GM19238 (cell line): ENCODE results near the gene EMP2.
A peak's percentile ranks its signal among the peaks of the same experiment; 100 is the strongest.
"Not testable (repeated sequence)": the region's sequence is repeated elsewhere in the genome, so short reads cannot be mapped to it uniquely, and the experiment has no call there.

ENCODE experiments used
- DNase-seq: peaks from one replicate; pipeline ENCODE4 v3.0.0; 2011; ENCODE audit warnings: low spot score; ENCODE audit not compliant: insufficient read length

Gene EMP2

DNA sequence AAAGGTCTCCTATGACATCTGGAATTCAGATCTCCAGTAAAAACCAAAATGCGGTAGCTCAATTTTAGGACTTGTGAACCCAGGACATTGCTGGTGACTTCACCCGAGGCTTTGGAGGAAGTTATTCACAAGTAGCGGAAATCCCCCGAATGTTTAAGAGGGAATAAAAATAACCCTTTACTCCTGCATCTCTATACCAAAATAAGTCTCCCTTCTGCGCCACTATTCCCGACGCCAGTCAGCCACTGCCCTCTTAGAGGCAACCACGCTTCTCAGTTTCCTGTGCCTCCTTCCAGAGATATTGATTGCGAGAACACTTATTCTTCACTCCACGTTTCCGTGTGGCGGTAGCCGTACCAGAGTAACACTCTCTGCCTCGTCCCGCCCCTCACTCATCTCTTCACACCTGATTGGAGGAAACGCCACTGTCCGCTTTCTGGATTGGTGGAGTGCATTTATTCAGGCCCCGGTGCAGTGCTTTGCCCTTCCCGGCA, 27.4 kb downstream of the EMP2 start:
- DNase-seq = peak; percentile 87

DNA sequence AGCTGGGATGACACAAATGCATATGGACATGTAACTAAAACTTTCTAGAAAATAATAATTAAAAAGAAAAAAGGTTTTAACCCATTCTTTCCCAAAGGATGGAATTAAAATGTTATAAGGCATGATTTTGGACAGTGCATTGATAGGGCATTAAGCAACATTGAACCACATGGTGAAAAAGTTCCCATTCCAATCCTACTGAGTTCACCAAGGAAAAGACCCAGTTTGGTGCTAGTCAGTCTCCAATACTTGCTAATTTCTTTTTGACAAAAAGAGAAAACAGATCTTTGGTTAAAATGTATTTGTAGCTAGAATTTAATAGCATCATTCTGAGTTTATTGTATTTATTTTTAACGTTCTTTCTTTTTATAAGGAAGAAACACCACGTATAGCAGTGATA, 28.1 kb downstream of the EMP2 start:
- DNase-seq = no peak

DNA sequence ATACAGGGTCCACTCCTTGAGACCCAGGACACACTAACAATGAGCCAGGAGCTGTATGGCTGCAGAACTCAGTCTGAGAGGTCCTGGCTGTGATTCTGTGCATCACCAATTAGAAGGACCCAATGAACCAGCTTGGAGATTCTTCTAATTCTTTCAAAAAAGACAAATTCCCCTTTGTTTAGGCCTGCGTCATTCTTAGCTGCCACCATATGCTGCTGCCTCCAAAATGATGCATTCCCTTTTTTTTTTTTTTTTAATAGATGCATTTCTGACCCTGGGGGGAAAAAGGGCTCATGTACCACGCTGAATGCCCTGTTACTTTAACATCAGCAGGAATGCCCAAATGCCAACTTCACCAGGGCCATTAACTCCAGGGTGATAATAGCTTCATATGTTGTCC, 28.5 kb downstream of the EMP2 start:
- DNase-seq = no peak

DNA sequence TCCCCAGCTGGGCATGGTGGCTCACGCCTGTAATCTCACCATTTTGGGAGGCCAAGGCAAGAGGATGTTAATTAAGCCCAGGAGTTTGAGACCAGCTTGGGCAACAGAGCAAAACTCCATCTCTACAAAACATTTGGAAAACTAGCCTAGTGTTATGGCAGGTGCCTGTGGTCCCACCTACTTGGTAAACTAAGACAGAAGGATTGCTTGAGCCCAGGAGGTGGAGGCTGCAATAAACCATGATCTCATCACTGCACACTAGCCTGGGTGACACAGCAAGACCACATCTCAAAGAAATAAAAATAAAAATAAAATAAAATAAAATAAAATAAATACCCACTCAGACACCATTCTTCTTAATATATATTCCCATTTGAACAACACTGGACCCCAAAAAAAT, 32.0 kb downstream of the EMP2 start:
- no peak for DNase-seq

DNA sequence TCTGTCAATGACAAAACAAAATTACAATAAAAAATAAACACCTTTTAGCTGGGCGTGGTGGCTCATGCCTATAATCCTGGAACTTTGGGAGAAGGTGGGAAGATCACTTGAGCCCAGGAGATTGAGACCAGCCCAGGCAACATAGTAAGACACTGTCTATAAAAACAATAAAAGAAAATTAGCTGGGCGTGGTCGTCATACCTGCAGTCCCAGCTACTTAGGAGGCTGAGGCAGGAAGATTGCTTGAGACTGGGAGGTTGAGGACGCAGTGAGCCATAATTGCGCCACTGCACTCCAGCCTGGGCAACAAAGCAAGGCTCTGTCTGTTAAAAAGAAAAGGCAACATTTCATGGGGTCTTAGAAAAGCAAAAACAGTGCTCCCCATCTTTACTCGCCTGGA, 32.7 kb downstream of the EMP2 start:
- DNase-seq = no peak

DNA sequence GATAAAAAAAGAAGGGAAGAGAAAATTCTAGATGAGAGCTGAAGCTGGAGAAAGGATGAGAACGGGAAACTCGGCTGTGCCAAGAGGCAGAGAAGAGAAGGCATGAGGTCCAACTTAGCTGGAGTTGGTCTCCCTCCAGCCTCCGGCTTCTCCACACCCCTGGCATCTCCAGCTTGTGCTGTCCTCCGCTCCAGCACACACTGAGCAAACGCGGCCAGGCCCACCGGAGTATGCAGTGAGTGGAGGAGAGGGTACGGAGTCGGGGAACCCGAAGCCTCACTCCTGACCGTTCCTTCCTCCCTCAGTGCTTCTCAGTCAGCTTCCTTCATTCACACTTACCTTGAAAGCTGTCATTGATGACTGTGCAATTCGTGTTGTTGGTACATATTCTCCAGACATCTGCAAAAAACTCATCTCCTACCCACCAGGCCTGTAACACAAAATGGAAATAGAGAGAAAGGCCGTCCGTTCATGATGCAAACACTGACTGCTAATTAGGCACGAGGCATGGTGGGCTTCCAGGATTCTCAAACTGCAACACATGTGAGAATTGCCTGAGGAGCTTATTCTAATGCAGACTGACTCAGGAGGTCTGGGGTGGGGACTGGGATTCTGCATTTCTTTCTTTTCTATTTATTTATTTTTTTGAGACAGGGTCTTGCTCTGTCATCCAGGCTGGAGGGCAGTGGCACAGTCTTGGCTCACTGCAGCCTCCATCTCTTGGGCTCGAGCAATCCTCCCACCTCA, 37.0 kb downstream of the EMP2 start:
- no peak for DNase-seq

DNA sequence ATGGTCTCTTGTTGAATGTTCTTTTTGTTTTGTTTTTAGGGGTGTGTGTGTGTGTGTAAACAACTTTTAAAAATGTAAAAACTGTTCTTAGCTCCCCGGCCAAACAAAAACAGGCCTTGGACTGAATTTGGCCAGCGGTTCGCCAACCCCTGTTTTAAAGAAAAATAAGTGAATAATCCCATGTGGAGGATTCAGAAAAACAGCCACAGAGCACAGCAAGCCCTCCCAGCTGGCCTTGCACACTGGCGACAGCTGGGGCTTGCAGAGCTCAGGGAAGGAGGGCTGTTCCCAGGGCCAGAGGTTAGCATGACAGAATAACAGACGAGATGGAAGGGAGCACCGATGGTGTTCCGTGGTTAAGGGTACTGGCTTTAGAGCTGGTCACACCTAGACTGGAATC, 39.0 kb downstream of the EMP2 start:
- DNase-seq = no peak

DNA sequence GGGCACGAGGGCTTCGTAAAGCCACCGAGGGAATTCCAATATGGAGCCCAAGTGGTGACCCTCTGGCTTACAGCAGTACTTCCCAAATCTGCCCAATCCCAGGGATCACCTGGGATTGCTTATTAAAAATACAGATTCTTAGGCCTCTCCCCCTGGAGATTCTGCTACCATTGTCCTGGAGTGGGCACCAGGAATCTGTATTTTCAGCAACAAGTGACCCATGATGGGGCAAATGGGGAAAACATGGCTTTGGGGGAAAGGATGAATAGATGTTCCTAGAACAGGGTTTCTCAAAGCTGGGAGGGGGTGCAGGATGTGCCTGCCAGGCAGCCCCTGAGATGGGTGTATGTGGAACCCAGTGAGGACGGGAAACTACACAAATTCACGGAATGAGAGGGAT, 40.6 kb downstream of the EMP2 start:
- DNase-seq = no peak

DNA sequence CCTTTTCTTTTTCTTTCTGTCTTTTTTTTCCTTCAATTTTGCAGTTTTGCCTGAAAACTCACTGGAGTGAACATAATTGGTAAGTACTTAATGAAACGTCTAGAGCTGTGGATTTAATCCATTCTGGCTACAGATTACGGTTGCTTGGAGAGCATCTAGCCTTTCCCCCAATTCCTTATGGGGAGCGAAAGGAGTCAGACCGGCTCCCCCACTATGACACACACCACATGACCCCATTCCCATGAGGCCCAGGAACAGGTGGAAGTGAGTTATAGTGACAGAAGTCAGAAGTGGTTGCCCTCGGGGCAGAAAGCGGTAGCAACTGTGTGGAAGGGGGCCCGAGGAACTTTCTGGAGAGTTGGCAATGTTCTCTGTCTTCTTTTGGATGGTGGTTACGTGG, 41.2 kb downstream of the EMP2 start:
- no peak for DNase-seq

DNA sequence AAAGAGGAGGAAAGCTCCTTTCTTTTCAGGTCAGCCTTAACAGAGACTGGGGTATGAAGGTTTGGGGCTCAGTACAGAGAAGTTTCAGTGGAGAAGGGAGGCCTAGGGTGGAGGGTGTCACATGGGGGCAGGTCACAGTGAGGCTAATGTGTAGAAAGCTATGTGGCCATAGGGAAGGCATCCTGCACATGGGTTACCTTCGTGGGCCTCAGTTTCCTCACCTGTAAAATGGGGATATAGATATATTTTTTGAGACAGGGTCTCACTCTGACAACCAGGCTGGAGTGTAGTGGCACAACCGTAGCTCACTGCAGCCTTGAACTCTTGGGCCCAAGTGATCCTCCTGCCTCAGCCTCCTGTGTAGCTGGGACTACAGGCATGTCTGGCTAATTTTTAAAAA, 41.8 kb downstream of the EMP2 start:
- no peak for DNase-seq

DNA sequence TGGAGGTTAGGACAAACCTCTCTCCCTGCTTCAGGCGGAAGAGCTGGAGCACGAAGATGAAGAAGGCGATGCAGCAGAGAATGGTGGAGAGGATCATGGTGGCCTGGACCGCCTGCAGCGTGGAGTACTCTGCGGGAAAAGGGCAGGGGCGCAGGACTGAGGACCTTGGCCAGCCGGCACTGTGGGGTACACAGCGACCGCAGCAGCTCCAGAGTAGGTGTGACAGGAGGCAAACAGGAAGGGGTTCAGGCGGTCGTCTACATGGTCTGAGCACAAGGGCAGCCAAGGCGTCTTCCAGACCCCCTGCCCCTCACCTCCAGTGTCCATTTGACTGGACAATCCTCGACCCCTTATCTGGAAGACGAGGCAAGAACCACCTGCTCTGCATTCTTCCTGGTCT, 42.5 kb downstream of the EMP2 start:
- DNase-seq = no peak

DNA sequence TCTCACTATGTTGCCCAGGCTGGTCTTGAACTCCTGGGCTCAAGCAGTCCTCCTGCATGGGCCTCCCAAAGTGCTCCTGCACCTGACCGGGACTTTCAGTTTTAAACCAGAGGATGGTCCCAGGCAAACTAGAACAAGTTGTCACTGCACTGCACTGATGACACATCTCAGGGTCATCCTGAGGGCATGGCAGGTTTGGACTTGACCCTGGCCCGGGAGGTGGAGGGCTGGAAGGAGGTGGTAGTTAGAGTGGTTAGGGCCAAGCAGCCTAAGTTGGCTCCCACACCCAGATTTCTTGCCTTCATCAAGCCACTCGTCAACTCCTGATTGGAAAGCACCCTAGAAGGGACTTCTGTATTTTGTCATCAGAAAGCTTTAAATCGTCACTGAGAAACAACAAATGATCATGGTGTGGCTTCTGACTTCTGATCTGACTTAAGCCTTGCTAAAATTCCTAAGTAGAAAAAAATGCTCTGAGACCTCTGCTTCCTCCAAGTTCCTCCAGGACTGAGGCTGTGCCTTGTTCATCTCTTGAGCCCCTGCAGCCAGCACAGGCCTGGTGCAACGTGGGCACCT, 43.5 kb downstream of the EMP2 start:
- DNase-seq = no peak

DNA sequence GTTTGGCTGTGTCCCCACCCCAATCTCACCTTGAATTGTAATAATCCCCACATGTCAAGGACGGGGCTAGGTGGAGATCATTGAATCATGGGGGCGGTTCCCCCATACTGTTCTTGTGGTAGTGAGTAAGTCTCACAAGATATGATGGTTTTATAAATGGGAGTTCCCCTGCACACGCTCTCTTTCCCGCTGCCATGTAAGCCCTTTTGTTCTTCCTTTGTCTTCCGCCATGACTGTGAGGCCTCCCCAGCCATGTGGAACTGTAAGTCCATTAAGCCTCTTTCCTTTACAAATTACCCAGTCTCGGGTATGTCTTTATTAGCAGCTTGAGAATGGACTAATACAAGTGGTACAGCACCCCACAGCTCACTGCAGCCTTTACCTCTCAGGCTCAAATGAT, 44.1 kb downstream of the EMP2 start:
- not testable (repeated sequence) for DNase-seq

DNA sequence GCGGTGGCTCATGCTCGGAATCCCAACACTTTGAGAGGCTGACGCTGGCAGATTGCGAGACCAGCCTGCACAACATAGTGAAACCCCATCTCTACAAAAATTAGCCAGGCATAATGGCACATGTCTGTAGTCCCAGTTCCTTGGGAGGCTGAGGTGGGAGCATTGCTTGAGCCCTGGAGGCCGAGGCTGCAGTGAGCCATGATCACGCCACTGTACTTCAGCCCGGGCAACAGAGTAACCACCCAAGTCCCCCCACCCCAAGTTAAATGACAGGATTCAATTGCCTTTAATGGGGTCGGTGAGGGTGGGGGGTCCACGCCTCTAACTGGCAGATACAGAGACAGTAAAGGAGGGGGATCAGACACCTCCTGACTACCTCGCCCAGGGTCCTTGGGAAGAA, 44.9 kb downstream of the EMP2 start:
- no peak for DNase-seq

DNA sequence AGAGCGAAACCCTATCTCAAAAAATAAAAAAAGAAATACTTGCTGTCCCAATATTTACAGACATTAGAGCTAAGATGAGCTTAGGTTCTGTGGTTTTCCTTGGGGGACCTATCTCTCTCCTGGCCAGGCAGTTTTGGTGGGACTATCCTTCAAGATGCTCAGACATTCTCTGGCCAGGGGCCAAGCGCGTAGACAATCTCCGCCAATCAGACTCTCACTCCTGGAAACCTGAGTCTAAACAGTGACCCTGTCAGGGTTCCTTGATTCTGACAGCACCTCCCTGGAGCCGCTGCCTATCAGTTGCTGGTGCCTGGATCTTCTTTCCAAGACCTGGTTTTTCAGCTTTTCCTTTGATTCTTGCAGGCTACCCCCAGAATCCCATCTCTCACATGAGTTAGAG, 45.6 kb downstream of the EMP2 start:
- no peak for DNase-seq

DNA sequence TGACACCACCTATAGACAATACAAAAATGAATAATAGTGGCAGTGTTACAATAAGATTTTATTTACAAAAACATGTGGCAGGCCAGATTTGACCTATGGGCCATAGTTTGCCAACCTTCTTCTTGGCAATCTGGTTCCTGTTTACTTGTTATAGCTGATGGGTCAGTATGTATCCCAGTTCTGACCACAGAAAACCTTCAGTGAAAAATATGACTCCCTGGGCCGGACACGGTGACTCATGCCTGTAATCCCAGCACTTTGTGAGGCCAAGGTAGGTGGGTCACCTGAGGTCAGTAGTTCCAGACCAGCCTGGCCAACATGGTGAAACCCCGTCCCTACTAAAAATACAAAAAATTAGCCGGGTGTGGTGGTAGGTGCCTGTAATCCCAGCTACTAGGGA, 46.8 kb downstream of the EMP2 start:
- not testable (repeated sequence) for DNase-seq

DNA sequence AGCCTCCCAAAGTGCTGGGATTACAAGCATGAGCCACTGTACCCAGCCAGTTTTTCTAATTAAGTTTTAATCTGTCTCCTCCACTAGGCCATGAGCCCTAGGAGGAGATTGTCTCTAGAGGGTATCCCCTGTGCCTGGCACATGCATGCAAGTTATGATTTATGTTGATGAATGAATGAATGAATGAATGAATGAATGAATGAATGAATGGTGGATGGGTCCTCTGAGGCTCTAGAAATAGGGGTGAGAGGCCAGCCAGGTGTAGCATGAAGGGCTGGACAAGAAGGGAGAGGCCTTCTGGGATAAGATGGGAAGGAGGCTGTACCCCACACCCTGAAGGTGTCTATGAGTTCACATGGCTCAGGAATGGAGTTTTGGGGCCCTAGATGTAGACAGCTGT, 48.8 kb downstream of the EMP2 start:
- no peak for DNase-seq

DNA sequence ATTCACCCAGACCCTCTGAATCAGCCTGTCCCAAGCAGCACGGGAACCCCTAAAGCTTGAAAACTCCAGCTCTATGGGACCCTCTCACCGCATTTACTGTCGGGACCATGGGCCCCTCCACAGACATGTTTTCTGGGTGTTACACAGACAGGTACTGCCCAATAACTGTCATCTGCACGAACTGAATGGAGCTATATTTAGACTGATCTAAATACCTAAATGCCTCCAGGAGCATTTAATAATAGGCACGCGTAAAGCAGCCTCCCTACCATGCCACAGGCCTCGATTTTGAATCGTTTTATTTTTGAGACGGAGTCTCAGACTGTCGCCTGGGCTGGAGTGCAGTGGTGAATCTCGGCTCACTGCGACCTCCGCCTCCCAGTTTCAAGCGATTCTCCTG, 49.7 kb downstream of the EMP2 start:
- DNase-seq = no peak

DNA sequence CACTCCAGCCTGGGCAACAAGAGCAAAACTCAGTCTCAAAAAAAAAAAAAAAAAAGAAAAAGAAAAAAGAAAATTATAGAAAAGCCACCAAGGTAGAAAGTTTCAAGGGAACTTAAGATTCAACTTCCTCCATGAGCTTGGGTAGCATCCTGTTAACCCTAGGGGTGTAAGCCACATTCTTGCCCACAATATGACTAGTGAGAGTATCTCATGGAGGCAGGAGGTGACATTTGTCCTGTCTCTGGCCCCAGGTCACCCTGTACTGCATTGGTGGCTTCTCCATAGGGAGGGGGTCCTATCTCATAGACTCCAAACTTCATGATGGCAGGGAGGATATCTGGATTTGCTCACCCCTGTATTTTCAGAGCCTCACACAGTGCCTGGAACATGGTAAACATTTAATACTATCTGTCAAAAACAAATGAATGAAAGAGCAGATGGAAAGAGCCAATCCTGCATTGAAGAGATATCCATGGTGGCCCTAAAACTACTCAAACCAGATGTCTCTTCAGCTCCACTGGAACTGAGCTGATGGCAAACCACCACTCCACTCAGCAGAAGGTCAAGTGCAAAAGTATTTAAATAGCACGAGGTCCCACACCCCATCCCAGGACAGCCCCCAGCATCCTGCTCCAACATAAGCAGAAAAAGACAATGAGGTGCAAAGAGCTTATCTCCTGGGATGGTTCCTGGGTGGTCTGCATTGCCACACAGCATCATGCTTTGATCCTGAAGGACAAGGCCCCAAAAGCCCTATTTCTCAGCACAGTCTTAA, 50.3 kb downstream of the EMP2 start:
- DNase-seq = no peak

DNA sequence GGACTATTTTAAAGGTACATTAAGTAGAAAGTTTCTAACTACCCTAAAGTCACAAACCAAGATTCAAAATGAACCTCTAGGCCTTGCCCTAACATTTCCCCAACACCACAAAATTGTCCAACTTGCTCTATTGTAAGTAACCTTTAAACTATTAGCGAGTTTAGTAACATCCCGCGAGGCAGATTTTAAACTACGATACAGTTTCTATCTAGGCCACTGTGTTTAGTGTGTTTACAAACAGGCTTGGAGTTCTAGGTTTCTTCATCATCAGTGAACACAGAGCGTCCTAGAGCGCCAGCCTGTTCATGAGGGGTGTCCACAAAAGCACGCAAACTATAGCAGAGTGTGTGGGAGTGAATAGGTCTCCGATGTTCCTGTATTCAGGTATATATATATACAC, 51.8 kb downstream of the EMP2 start:
- no peak for DNase-seq

DNA sequence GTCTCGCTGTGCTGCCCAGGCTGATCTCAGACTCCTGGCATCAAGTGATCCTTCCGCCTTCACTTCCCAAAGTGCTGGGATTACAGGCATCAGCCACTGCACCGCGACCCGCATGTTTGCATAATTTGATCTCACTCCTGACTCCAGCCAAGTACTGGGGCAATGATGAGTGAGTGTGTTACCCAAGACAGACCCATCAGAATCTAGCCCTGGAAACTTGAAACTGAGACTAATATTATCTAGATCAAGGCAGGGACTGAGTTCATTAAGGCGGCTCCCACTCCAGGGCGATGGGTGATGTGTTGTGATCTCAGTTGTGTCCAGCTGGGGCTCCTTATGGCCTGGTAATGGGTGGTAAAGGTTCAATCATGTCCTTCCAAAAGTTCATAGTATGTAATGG, 53.4 kb downstream of the EMP2 start:
- no peak for DNase-seq

DNA sequence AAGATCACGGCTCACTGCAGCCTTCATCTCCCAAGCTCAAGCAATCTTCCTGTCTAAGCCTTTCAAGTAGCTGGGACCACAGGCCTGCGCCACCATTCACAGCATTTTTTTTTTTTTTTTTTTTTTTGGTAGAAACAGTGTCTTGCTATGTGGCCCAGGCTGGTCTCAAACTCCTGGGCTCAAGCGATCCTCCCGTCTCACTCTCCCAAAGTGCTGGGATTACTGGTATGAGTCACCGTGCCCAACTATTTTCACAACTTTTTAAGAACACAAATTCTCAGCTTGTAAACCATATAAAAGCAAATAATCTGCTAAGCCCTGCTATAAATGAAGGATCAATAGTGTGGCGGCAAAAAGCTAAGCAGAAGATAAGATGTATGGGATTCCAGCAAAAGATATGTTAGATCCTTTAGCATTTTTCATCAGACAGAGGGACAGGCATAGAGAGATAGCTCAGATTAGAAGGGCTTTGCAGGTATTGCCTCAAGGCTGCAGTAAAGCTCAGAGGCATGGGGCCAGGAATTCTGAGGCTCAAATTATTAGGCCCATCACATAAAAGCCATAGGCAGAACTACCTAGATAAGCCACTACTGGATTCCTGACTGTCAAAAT, 55.1 kb downstream of the EMP2 start:
- no peak for DNase-seq
